ENCODE measurements around the gene SYNDIG1. TPM values are rescaled to one million over a fixed set of nuclear protein-coding genes. Genes with fewer than 3 reads are reported as not detected.

SYNDIG1 gene
- total and polyA plus RNA-seq, 9 of the 15 experiments (the other 6 are each of a cell fraction or from before 2014, with no cell fraction given): not detected

GRCh38 chr20:24506146-24506545 is 36.7 kb downstream of the SYNDIG1 start:
- Histone ChIP-seq H3K36me3 (ENCODE audit: control insufficient read depth, insufficient read depth, low read length) (no peaks in the 10 kb centered on the region), H4K20me1 (replicated peaks; ENCODE audit: control insufficient read depth, insufficient read depth, low read length) (no peaks in the 10 kb centered on the region), H3K4me1 (replicated peaks in 1 of 2; ENCODE audit: control insufficient read depth in 2 of 2, insufficient read depth in 2 of 2, low read length in 2 of 2) (no peaks in the 10 kb centered on the region), H3K9me1 (ENCODE audit: control insufficient read depth, insufficient read depth, low read length) (no peaks in the 10 kb centered on the region), H3K4me3 (no peak overlapping the region), H3K27me3 (ENCODE audit: control insufficient read depth in 2 of 2, insufficient read depth in 2 of 2, low read length in 2 of 2) (no peaks in the 10 kb centered on the region; a peak in 1 of 5 replicates), H3K27ac (ENCODE audit: extremely low read depth, low read depth, low read length) (no peak overlapping the region), H3K79me2 (ENCODE audit: control insufficient read depth, insufficient read depth, low read length) (no peaks in the 10 kb centered on the region), H2AFZ (ENCODE audit: low read depth, low read length) (no peak overlapping the region), H3K9me3 (replicated peaks; ENCODE audit: control insufficient read depth, insufficient read depth, low read depth, low read length) (no peaks in the 10 kb centered on the region), H3K9ac (ENCODE audit: insufficient read depth in 1 of 2, low read depth in 2 of 2, low read length in 2 of 2) (no peak overlapping the region), H3K4me2 (ENCODE audit: insufficient read depth, low read length) (no peak overlapping the region)
- TF ChIP-seq HOXB6 (CRISPR knock-in tag; IDR thresholded peaks at IDR 0.05; ENCODE audit: borderline replicate concordance) (no peak), FOXK2 (conservative IDR thresholded peaks at IDR 0.05 in 1 of 2, IDR thresholded peaks at IDR 0.05 in 1 of 2; ENCODE audit: low read depth in 2 of 2) (no peak), PREB (CRISPR knock-in tag; IDR thresholded peaks at IDR 0.05) (no peak), POLR2G (IDR thresholded peaks at IDR 0.05; ENCODE audit: low read depth, low read length) (no peak)
- POLR2A ChIA-PET: no interaction called here
- 0% methylated on average over 3 of the region's 3 CpGs for WGBS (ENCODE audit: insufficient coverage, low coverage, missing lambda C conversion rate)
- no peak for ATAC-seq
- in situ Hi-C loops (cut with MboI) (no loop called here), intact Hi-C loops (cut with micrococcal nuclease) (no loop called here)
- no peak for DNase-seq (ENCODE audit: extremely low read depth in 1 of 4, low spot score in 3 of 4)
- no TSS peak for BruUV-seq (replicated peaks)
- CTCF ChIA-PET (ENCODE audit: low intra/inter-chr PET ratio): no interaction called here
- no peak for FAIRE-seq

- no peak for ATAC-seq
- H4K20me1 ChIP-seq (replicated peaks; ENCODE audit: control insufficient read depth, insufficient read depth, low read length): no peaks in the 10 kb centered on the region
- intact Hi-C loops (cut with micrococcal nuclease): no loop called here
- H3K36me3 ChIP-seq (ENCODE audit: control insufficient read depth, insufficient read depth, low read length): no peaks in the 10 kb centered on the region
- in situ Hi-C loops (cut with MboI): no loop called here
- POLR2A ChIA-PET: no interaction called here
- no peaks in the 10 kb centered on the region for H3K79me2 ChIP-seq (ENCODE audit: control insufficient read depth, insufficient read depth, low read length)
- no peak overlapping the region for H3K9ac ChIP-seq (ENCODE audit: insufficient read depth in 1 of 2, low read depth in 2 of 2, low read length in 2 of 2)
- no peak for DNase-seq (ENCODE audit: extremely low read depth in 1 of 4, low spot score in 3 of 4)
- no peak for TF ChIP-seq TEAD1 (CRISPR knock-in tag; IDR thresholded peaks at IDR 0.05)
- no peak for TF ChIP-seq CSDE1 (IDR thresholded peaks at IDR 0.05)
- no peak for TF ChIP-seq TAF15 (IDR thresholded peaks at IDR 0.05; ENCODE audit: low read depth, low read length)
- TF ChIP-seq RUNX1 (IDR thresholded peaks at IDR 0.05; ENCODE audit: low read depth): no peak
- TF ChIP-seq ZNF586 (CRISPR knock-in tag; conservative IDR thresholded peaks at IDR 0.05): no peak
- no peak for TF ChIP-seq ZNF589 (CRISPR knock-in tag; IDR thresholded peaks at IDR 0.05; ENCODE audit: low read depth)
- TF ChIP-seq SMARCA4 (IDR thresholded peaks at IDR 0.05): no peak
- TF ChIP-seq SRF (CRISPR knock-in tag; IDR thresholded peaks at IDR 0.05): no peak
- TF ChIP-seq HOMEZ (CRISPR knock-in tag; IDR thresholded peaks at IDR 0.05): no peak
- no peak for TF ChIP-seq ZBED1 (IDR thresholded peaks at IDR 0.05)
- TF ChIP-seq ZNF121 (CRISPR knock-in tag; conservative IDR thresholded peaks at IDR 0.05): no peak
- no peak overlapping the region for H3K4me3 ChIP-seq
- H3K9me1 ChIP-seq (ENCODE audit: control insufficient read depth, insufficient read depth, low read length): no peaks in the 10 kb centered on the region
- FAIRE-seq: no peak
- H3K4me1 ChIP-seq (replicated peaks in 1 of 2; ENCODE audit: control insufficient read depth in 2 of 2, insufficient read depth in 2 of 2, low read length in 2 of 2): no peaks in the 10 kb centered on the region
- no peak overlapping the region for H3K4me2 ChIP-seq (ENCODE audit: insufficient read depth, low read length)
- WGBS (ENCODE audit: insufficient coverage, low coverage, missing lambda C conversion rate): 0% methylated on average over 5 of the region's 5 CpGs
- no peak overlapping the region for H3K27ac ChIP-seq (ENCODE audit: extremely low read depth, low read depth, low read length)
- H3K27me3 ChIP-seq (ENCODE audit: control insufficient read depth in 2 of 2, insufficient read depth in 2 of 2, low read length in 2 of 2): no peaks in the 10 kb centered on the region; a peak in 1 of 5 replicates
- H3K9me3 ChIP-seq (replicated peaks; ENCODE audit: control insufficient read depth, insufficient read depth, low read depth, low read length): no peaks in the 10 kb centered on the region
- no TSS peak for BruUV-seq (replicated peaks)
- CTCF ChIA-PET (ENCODE audit: low intra/inter-chr PET ratio): no interaction called here
- H2AFZ ChIP-seq (ENCODE audit: low read depth, low read length): no peak overlapping the region
Observed at GRCh38 chr20:24506696-24507095, 37.3 kb downstream of the SYNDIG1 start.
